Measurements from ENCODE around the gene DVL2.

The DVL2 gene

DNA sequence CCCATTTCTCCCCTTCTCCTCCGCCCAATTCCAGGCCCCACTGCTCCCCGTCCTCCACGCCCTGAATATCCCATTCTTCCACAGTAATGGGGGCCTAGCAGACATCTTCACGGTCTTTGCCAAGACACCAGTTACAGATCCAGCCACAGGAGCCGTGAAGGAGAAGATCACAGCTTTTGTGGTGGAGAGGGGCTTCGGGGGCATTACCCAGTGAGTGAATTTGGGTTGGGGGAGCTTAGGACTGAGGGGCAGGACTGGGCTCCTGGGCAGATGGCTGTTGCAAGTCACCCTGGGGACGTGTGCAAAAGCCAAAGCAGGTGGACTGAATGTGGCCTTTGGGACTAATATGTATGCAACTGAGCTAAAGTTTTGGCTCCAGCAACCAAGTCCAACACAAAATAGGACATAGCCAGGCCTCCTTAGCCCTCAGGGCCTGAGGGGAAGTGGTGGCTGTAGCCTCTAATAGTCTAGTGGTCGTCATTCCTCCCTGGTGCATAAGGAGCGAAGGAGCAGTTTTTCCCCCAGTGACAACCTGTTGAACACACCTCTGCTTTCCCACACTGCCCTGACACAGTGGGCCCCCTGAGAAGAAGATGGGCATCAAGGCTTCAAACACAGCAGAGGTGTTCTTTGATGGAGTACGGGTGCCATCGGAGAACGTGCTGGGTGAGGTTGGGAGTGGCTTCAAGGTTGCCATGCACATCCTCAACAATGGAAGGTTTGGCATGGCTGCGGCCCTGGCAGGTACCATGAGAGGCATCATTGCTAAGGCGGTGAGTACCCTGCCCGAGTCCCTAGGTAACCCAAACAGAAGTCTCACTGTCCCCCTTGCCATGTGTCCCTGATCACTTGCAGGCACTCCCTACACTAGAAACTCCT is 12.0 kb downstream of the DVL2 start:
- H3K9me3 ChIP-seq: no peaks in the 10 kb centered on the region
- H3K36me3 ChIP-seq: peaks cover 54% of the 10 kb centered on the region
- no peak overlapping the region for H3K27ac ChIP-seq
- TF ChIP-seq, protein P1, sequence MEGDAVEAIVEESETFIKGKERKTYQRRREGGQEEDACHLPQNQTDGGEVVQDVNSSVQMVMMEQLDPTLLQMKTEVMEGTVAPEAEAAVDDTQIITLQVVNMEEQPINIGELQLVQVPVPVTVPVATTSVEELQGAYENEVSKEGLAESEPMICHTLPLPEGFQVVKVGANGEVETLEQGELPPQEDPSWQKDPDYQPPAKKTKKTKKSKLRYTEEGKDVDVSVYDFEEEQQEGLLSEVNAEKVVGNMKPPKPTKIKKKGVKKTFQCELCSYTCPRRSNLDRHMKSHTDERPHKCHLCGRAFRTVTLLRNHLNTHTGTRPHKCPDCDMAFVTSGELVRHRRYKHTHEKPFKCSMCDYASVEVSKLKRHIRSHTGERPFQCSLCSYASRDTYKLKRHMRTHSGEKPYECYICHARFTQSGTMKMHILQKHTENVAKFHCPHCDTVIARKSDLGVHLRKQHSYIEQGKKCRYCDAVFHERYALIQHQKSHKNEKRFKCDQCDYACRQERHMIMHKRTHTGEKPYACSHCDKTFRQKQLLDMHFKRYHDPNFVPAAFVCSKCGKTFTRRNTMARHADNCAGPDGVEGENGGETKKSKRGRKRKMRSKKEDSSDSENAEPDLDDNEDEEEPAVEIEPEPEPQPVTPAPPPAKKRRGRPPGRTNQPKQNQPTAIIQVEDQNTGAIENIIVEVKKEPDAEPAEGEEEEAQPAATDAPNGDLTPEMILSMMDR (IDR thresholded peaks at IDR 0.05): no peak
- no peak overlapping the region for H3K4me3 ChIP-seq (ENCODE audit: low read depth in 1 of 2, low read length in 1 of 2)
- no peaks in the 10 kb centered on the region for H3K27me3 ChIP-seq
- peaks cover 30 to 32% of the 10 kb centered on the region in 2 experiments for H3K4me1 ChIP-seq (ENCODE audit: control insufficient read depth in 1 of 2, insufficient read depth in 1 of 2, low read depth in 1 of 2, low read length in 1 of 2)

DNA sequence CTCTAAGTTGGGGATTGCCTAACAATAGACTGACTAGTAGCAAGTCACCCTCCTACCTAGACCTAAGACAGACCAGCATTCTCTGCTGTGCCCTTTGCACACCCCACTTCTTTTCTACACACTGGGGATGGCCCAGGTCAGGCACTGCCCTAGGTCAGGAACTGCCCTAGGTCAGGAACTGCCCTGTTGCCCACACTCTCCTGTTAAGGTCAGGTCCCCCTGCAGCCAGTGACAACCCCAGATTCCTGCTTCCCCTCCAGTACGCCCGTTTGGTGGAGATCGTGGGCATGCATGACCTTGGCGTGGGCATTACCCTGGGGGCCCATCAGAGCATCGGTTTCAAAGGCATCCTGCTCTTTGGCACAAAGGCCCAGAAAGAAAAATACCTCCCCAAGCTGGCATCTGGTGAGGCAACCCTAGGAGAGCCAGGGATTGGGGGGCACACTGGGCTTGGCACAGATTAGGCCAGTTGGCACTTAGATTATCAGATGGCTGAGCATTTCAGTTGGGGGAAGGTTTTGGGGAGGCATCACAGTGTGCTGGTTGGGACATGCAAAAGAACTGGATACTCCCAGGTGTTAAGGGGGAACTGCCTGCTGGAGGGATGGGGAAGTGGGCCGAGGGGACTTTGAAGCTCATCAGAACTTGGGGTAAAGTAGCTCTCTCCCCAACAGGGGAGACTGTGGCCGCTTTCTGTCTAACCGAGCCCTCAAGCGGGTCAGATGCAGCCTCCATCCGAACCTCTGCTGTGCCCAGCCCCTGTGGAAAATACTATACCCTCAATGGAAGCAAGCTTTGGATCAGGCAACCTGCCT is 12.8 kb downstream of the DVL2 start:
- H3K4me3 ChIP-seq (ENCODE audit: low read depth in 1 of 2, low read length in 1 of 2): no peak overlapping the region

DNA sequence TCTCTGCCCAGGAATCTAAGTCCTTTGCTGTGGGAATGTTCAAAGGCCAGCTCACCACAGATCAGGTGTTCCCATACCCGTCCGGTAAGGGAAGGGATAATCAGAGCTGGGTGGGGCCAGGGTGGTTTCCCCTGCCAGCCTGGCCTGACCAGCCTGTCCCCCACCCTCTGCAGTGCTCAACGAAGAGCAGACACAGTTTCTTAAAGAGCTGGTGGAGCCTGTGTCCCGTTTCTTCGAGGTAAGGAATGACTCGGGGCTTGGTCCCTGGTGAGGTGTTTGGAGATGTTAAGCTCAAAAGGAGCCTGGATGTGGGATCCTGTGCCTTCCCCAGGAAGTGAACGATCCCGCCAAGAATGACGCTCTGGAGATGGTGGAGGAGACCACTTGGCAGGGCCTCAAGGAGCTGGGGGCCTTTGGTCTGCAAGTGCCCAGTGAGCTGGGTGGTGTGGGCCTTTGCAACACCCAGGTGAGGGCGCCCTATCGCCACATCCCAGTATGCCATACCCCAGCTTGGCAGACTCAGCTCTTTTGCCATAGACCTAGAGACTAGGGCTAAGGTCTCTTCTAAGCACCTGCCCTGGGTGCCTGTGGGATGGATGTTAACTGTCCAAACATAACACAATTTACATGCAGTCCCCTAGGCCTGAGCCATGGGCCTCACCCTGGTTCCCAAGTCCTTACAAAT is 13.6 kb downstream of the DVL2 start:
- Histone ChIP-seq H3K36me3 (peaks cover 38% of the 10 kb centered on the region), H3K4me1 (ENCODE audit: control insufficient read depth in 1 of 2, insufficient read depth in 1 of 2, low read depth in 1 of 2, low read length in 1 of 2) (peaks cover 30 to 38% of the 10 kb centered on the region in 2 experiments), H3K9me3 (no peaks in the 10 kb centered on the region), H3K4me3 (ENCODE audit: low read depth in 1 of 2, low read length in 1 of 2) (peak overlapping the region; percentile 89 to 90), H3K27me3 (peaks cover 12% of the 10 kb centered on the region), H3K27ac (peak overlapping the region; percentile 75)
- TF ChIP-seq, protein P1 (IDR thresholded peaks at IDR 0.05): peak; percentile 55

More for the DNA sequence above, 12.8 kb downstream of the DVL2 start:
- Histone ChIP-seq H3K36me3 (peaks cover 45% of the 10 kb centered on the region), H3K27me3 (peaks cover 6% of the 10 kb centered on the region), H3K9me3 (no peaks in the 10 kb centered on the region), H3K27ac (peak overlapping the region; percentile 75), H3K4me1 (ENCODE audit: control insufficient read depth in 1 of 2, insufficient read depth in 1 of 2, low read depth in 1 of 2, low read length in 1 of 2) (peaks cover 30 to 38% of the 10 kb centered on the region in 2 experiments)
- TF ChIP-seq, protein P1 (IDR thresholded peaks at IDR 0.05): no peak

DNA sequence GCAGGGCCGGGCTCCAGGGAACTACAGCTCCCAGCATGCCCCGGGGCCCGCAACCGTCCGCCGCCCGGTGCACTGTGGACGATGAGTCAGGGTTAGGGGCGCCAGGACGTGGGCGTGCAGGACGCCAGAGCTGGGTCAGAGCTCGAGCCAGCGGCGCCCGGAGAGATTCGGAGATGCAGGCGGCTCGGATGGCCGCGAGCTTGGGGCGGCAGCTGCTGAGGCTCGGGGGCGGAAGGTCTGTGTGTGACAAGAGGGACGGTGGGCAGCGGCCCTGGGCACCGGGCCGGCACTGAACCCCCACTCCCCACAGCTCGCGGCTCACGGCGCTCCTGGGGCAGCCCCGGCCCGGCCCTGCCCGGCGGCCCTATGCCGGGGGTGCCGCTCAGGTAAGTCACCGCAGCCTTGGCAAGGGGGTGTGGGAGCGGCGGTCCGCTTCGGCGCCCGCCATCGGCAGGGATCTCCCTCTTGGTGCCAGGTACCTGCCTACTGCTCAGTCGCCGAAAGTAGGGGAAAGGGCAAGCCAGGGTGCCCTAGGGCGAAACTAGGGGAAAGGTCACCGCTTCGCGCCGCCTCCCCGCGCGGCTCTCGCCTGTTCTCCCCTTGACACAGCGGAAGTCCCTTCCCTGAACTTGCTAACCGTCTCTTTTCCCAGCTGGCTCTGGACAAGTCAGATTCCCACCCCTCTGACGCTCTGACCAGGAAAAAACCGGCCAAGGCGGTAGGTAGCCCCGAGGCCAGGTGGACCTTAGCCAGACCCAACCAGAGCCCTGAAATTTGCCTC is 14.3 kb downstream of the DVL2 start, which contains the start of the genes ACADVL and DLG4:
Gene ACADVL, plus strand, starts transcription at position 127 of the 781 bp plus-strand sequence. Its CDS starts 47 bp downstream, at position 174.
Gene DLG4, minus strand, starts transcription at position 25 of the 781 bp plus-strand sequence.
- peaks cover 33% of the 10 kb centered on the region for H3K36me3 ChIP-seq
- H3K4me1 ChIP-seq (ENCODE audit: control insufficient read depth in 1 of 2, insufficient read depth in 1 of 2, low read depth in 1 of 2, low read length in 1 of 2): peaks cover 33 to 43% of the 10 kb centered on the region in 2 experiments
- H3K27me3 ChIP-seq: peaks cover 12% of the 10 kb centered on the region
- H3K9me3 ChIP-seq: no peaks in the 10 kb centered on the region
- peak within 1 kb of the TSS; percentile 89 to 90 for H3K4me3 ChIP-seq (ENCODE audit: low read depth in 1 of 2, low read length in 1 of 2)
- peak within 1 kb of the TSS; percentile 75 for H3K27ac ChIP-seq
- TF ChIP-seq, protein P1 (IDR thresholded peaks at IDR 0.05): no peak

All from neutrophil (primary cell).